Upper lobe of right lung (tissue), 1 donor: ENCODE data around the gene CBLN2. TPM values are rescaled to one million over a fixed set of nuclear protein-coding genes. Genes with fewer than 3 reads are reported as not detected.

ENCODE experiments used
- ATAC-seq: fragments of 200-7000 bp; cut with Tn5 transposase; one replicate; pipeline ENCODE4 v1.9.1; 2020; ENCODE audit warnings: mild to moderate bottlenecking, moderate library complexity
- DNase-seq: peaks from one replicate; pipeline ENCODE4 v3.0.0-alpha.2; 2020
- H3K27ac ChIP-seq: fragments of 200-600 bp; one replicate; pipeline ENCODE4 v1.8.0; 2022
- H3K27me3 ChIP-seq: fragments of 200-600 bp; one replicate; pipeline ENCODE4 v1.8.0; 2022; ENCODE audit warnings: mild to moderate bottlenecking
- H3K36me3 ChIP-seq: fragments of 200-600 bp; one replicate; pipeline ENCODE4 v1.8.0; 2022
- H3K4me1 ChIP-seq: fragments of 200-600 bp; one replicate; pipeline ENCODE4 v1.8.0; 2022
- H3K4me3 ChIP-seq: fragments of 200-600 bp; one replicate; pipeline ENCODE4 v1.8.0; 2022; ENCODE audit warnings: mild to moderate bottlenecking
- H3K9me3 ChIP-seq: fragments of 200-600 bp; one replicate; pipeline ENCODE4 v1.8.0; 2022
- CTCF ChIP-seq: fragments of 200-600 bp; IDR thresholded peaks from one replicate; pipeline ENCODE4 v1.8.0; 2022; ENCODE audit warnings: antibody characterized with exemption
- intact Hi-C: fragments of 100-400 bp; cut with DNase I; formaldehyde crosslinking; loops from one replicate; pipeline ENCODE4 v1.11.0; 2022
- long read RNA-seq: library from polyadenylated mRNA; unstranded; transcript quantifications from one replicate; pipeline ENCODE4 v2.0.0, GENCODE V29; 2021
- total RNA-seq: library from RNA; stranded (reverse); fragmentation: NEBNext Ultra II Directional; extraction: Animal tissue kit (Norgen Biotek cat#: 25700); gene quantifications from one replicate; pipeline ENCODE4 v1.2.1, GENCODE V29; 2021
- donor health status: DM: no; HTN: yes; CAD: no; lungs with severe emphysema.

Gene CBLN2
- total RNA-seq, result 0.26 TPM
- long read RNA-seq, result 0 reads

GRCh38 chr18:72544092-72544886, at the start of gene CBLN2:
Gene CBLN2, minus strand, starts transcription at chr18:72544342. Its CDS starts 2,182 bp downstream, at chr18:72542160.
- no peak within 1 kb of the TSS for H3K27ac ChIP-seq
- intact Hi-C loops, result no loop called here
- H3K27me3 ChIP-seq, result peaks cover 45% of the 10 kb centered on the region
- no peaks in the 10 kb centered on the region for H3K9me3 ChIP-seq
- peak; percentile 54 for TF ChIP-seq CTCF
- ATAC-seq (peak; percentile 85), DNase-seq (peak; percentile 79)
- peak within 1 kb of the TSS; percentile 14 for H3K4me3 ChIP-seq
- no peaks in the 10 kb centered on the region for H3K36me3 ChIP-seq
- H3K4me1 ChIP-seq, result peaks cover 4% of the 10 kb centered on the region

GRCh38 chr18:72588360-72588759, 44.2 kb upstream of the CBLN2 start:
- intact Hi-C loops, result no loop called here

GRCh38 chr18:72584787-72585186, 40.6 kb upstream of the CBLN2 start:
- intact Hi-C loops, result no loop called here
- no peaks in the 10 kb centered on the region for H3K4me1 ChIP-seq

More at GRCh38 chr18:72588360-72588759, 44.2 kb upstream of the CBLN2 start:
- H3K4me1 ChIP-seq, result no peaks in the 10 kb centered on the region
- H3K36me3 ChIP-seq, result no peaks in the 10 kb centered on the region
- TF ChIP-seq CTCF, result no peak
- DNase-seq (no peak), ATAC-seq (no peak)
- no peak overlapping the region for H3K4me3 ChIP-seq
- no peaks in the 10 kb centered on the region for H3K9me3 ChIP-seq
- H3K27ac ChIP-seq, result no peak overlapping the region
- H3K27me3 ChIP-seq, result no peaks in the 10 kb centered on the region

GRCh38 chr18:72581976-72582375, 37.8 kb upstream of the CBLN2 start:
- no peak for TF ChIP-seq CTCF
- Histone ChIP-seq H3K9me3 (no peaks in the 10 kb centered on the region), H3K27ac (no peak overlapping the region), H3K4me3 (no peak overlapping the region), H3K36me3 (no peaks in the 10 kb centered on the region), H3K27me3 (no peaks in the 10 kb centered on the region), H3K4me1 (no peaks in the 10 kb centered on the region)
- intact Hi-C loops, result no loop called here
- DNase-seq, result no peak
- ATAC-seq, result no peak

More at GRCh38 chr18:72584787-72585186, 40.6 kb upstream of the CBLN2 start:
- Histone ChIP-seq H3K27me3 (no peaks in the 10 kb centered on the region), H3K27ac (no peak overlapping the region), H3K9me3 (no peaks in the 10 kb centered on the region), H3K4me3 (no peak overlapping the region), H3K36me3 (no peaks in the 10 kb centered on the region)
- TF ChIP-seq CTCF, result no peak
- DNase-seq (no peak), ATAC-seq (no peak)

GRCh38 chr18:72572896-72573295, 28.8 kb upstream of the CBLN2 start:
- Histone ChIP-seq H3K27ac (no peak overlapping the region), H3K9me3 (no peaks in the 10 kb centered on the region), H3K4me3 (no peak overlapping the region), H3K4me1 (no peaks in the 10 kb centered on the region), H3K27me3 (no peaks in the 10 kb centered on the region), H3K36me3 (no peaks in the 10 kb centered on the region)
- TF ChIP-seq CTCF, result no peak
- ATAC-seq (no peak), DNase-seq (no peak)
- intact Hi-C loops, result no loop called here
